ENCODE data around the gene FXN.
"Not testable (repeated sequence)": the region's sequence is repeated elsewhere in the genome, so short reads cannot be mapped to it uniquely, and the experiment has no call there.

Gene FXN

GRCh38 chr9:69027355-69028097 lies 8.0 kb upstream of the FXN start:
- peak; percentile 67 for DNase-seq (ENCODE audit: low spot score)

DNA sequence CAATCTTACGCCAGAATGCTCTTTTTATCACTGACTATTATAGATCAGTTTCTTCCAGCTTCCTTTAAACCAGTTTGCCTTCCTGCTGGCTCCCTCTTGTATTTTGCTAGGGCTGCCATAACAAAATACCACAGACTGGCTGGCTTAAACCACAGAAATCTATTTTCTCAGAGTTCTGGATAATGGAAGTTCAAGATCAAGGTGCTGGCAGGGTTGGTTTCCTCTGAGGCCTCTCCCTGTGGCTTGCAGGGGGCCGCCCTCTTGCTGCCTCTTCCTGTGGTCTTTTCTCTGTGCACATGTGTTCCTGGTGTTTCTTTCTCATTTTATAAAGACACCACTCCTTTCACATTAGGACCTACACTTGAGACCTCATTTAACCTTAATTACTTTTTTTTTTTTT lies 6.8 kb upstream of the FXN start:
- peak; percentile 61 for DNase-seq (ENCODE audit: low spot score)

- no peak for DNase-seq (ENCODE audit: low spot score)
These were observed 6.0 kb upstream of the FXN start for GRCh38 chr9:69029535-69029934.

DNA sequence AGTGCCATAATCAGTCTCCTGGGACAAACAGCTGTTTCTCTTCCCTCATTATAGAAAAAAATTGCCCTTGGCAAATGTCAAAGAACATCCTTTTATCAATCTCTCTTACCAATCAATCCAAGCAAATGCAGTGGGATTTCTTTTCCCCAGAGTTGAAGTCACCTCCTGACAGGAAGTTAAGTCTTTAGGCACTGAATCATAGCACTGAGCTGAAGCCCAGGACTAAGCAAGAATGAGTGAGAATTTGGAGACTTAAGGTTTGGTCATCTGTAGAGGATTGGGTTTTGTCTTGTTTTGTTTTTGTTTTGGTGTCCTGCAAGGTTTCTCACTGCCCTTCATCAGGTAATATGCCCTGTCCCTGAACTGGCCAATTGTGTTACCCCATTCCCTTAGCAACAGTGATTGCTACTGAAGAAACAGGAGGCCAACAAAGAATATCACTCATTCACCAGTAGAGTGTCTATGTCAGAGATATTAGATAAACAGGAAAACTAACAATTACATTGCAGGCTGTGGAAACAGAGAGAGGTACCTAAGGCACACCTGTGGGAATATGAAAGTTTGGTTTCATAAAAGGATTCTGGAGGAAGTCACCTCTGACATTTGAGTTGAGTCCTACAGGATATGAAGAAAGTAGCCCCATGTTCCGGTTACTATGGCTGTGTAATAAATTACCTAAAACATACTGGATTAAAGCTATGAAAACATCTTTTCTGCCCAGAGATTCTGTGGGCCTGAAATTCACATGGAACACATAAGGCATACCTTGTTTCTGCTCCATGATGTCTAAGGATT lies 4.5 kb upstream of the FXN start:
- DNase-seq (ENCODE audit: low spot score) = no peak

DNA sequence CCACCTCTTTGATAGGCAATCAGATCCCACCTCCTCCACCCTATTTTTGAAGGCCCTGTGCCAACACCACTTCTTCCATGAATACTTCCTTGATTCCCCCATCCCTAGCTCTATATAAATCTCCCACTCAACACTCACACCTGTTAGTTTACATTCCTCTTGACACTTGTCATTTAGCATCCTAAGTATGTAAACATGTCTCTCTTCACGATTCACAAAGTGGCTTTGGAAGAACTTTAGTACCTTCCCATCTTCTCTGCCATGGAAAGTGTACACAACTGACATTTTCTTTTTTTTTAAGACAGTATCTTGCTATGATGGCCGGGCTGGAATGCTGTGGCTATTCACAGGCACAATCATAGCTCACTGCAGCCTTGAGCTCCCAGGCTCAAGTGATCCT lies 1.5 kb upstream of the FXN start:
- no peak for DNase-seq (ENCODE audit: low spot score)

- DNase-seq (ENCODE audit: low spot score) = peak; percentile 13
These were observed 757 bp downstream of the FXN start for GRCh38 chr9:69036309-69036708.

GRCh38 chr9:69036799-69037198 lies 1.2 kb downstream of the FXN start:
- no peak for DNase-seq (ENCODE audit: low spot score)

DNA sequence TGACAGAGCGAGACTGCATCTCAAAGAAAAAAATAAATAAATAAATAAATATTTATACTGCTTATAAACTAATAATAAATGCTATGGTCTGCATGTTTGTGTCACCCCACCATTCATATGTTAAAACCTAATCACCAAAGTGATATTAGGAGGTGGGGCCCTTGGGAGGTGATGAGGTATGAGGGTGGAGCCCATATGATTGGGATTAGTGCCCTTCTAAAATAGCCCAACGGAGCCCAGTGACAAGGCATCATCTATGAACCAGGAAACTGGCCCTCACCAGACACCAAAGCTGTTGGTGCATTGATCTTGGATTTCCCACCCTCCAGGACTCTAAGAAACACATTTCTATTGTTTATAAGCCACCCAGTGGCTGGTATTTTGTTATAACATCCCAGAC lies 5.1 kb downstream of the FXN start:
- no peak for DNase-seq (ENCODE audit: low spot score)

DNA sequence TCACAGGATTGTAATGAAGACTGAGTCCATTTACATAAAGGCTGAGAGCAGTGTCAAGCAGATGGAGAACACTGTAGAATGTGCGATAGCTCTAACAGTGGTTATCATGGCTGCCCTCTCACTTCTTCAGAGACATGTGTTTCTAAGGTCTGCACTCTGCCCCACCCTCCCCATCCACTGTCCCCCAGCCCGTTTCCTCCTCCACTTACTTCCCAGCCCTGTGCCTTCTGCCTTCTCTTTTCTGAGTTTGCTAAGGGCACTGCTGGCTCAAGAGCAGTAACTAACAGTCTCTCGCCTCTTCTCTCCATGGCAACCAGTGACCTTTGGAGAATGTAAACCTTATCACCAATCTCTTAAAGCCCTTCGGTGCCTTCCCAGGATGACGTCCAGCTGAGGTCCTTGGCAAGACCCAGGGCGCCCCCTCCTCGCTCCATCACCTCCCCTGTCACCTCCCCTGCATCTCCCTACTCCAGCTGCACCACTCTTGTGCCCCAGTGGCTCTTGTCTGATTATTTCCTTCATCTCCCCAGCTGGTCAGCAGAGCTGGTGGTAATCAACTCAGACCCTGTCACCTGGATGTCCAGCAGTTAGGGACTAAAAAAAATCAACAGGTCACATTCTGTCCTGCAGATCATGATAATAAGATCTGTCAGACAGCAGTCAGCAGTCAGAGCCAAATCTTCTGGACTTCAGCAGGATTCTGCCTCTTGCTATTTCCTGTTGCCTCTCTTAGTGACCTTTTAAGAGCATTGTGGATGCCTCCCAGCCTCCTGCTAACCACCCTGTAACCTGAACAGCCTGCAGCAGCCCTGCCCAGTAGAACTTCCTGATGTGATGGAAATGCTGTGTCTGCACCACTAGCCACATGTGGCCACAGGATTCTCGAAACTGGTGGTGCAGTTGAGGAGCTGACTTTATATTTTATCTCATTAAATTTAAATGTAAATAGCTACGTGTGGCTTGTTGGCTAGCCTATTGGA lies 9.0 kb downstream of the FXN start:
- DNase-seq (ENCODE audit: low spot score) = no peak

DNA sequence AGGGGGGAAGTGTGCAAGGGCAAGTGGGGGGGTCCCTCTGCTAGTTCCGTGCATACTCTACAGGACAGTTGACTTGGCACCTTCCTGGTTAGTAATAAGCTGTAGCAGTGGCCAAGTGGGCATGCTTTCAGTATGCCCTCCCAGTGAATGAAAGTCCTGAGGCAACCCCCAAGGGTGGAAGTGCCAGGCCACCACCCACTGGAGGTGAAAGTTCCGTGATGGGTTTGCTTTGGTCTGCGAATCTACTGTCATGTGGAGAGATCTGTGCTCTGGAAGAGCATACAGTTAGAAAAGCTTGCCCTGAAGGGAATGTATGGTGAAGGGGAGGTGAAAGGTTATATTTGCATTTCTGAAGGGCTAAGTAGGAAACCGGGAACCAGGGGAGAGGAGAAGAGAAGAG lies 10.3 kb downstream of the FXN start:
- DNase-seq (ENCODE audit: low spot score) = no peak

GRCh38 chr9:69046723-69047122 lies 11.2 kb downstream of the FXN start:
- DNase-seq (ENCODE audit: low spot score) = no peak

- no peak for DNase-seq (ENCODE audit: low spot score)
These were observed 11.8 kb downstream of the FXN start for GRCh38 chr9:69047371-69047770.

DNA sequence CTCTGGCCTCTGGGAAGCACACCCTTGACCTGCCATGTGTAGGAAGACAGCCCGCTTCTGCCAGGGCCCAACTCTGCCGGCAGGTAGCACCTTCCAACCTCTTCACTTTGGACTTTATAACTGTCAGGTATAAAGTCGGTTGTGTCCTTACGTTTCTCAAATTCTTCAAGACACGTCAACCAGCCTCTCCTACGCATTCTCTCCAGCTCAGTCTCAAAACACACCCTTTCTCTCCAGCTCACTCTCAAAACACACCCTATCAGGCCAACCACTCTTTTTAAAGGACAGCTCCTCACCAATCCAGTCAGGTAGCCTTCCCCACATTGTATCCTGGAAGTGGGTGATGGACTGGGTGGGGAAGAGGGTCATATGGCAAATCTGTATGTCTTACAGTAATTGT lies 13.5 kb downstream of the FXN start:
- DNase-seq (ENCODE audit: low spot score) = no peak

DNA sequence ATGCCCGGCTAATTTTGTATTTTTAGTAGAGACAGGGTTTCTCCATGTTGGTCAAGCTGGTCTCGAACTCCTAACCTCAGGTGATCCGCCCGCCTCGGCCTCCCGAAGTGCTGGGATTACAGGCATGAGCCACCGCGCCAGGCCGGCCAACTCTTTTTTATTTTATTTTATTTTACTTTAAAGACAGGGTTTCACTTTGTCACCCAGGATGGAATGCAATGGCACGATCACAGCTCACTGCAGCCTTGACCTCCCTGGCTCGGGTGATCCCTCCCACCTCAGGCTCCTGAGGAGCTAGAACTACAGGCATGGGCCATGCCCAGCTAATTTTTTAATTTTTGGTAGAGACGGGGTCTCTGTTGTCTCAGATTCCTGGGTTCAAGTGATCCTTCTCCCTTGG lies 15.4 kb downstream of the FXN start:
- DNase-seq (ENCODE audit: low spot score) = not testable (repeated sequence)

- no peak for DNase-seq (ENCODE audit: low spot score)
These were observed 19.4 kb downstream of the FXN start for GRCh38 chr9:69054989-69055388.

- DNase-seq (ENCODE audit: low spot score) = no peak
These were observed 20.8 kb downstream of the FXN start for GRCh38 chr9:69056191-69056815.

DNA sequence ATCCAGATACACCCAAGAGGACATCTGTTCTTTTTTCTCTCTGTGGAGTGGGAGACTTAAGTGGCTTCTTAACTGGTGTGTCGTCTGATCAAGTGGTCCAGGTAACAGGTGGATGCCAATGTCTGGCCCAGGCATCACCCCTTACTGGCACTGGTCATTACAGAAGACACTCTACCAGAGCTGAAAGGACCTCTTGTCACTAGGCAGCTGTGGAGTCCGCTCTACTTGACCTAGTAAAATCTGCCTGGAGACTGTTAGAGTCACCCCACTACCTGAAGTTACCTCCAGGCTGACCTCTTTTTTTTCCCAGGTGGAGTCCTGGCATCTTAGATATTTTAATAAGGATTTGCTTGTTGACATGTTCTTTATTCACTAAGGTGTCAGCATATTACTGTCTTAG lies 22.5 kb downstream of the FXN start:
- DNase-seq (ENCODE audit: low spot score) = no peak

GRCh38 chr9:69060766-69061165 lies 25.2 kb downstream of the FXN start:
- no peak for DNase-seq (ENCODE audit: low spot score)

- DNase-seq (ENCODE audit: low spot score) = no peak
These were observed 26.6 kb downstream of the FXN start for GRCh38 chr9:69062195-69062594.

DNA sequence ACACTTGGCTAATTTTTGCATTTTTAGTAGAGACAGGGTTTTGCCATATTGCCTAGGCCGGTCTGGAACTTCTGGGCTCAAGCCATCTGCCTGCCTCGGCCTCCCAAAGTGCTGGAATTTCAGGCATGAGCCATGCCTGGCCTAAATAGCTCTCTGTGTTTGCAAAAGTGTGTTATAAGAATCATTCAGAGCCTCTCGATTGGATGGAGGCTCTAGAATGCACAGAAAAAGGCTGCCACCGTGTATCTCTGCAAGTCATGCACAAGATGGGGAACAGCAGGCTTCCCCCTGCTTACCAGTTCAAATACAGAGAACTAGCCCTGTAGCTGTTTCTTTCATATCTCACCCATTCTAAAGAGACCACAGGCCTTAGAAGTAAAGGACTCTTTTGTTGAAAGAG lies 28.3 kb downstream of the FXN start:
- no peak for DNase-seq (ENCODE audit: low spot score)

- no peak for DNase-seq (ENCODE audit: low spot score)
These were observed 30.1 kb downstream of the FXN start for GRCh38 chr9:69065660-69066059.

GRCh38 chr9:69066955-69067354 lies 31.4 kb downstream of the FXN start:
- no peak for DNase-seq (ENCODE audit: low spot score)

Data from CD4-positive, alpha-beta T cell treated with Interleukin-6 at 100 ng/mL for 8 hours (primary cell).